Lower lobe of right lung (tissue), 2 donors: ENCODE data around the gene P2RY14. TPM values are rescaled to one million over a fixed set of nuclear protein-coding genes. Genes with fewer than 3 reads are reported as not detected.

ENCODE experiments used
- ATAC-seq, 2 donors: fragments of 200-7000 bp; cut with Tn5 transposase; one replicate each; pipeline ENCODE4 v1.9.1; 2020 to 2022; ENCODE audit warnings: mild to moderate bottlenecking in 2 of 2, moderate library complexity in 2 of 2
- DNase-seq: peaks from one replicate; pipeline ENCODE4 v3.0.0-alpha.2; 2020
- H3K27ac ChIP-seq: fragments of 200-600 bp; one replicate; pipeline ENCODE4 v1.8.0; 2022
- H3K27me3 ChIP-seq: fragments of 200-600 bp; one replicate; pipeline ENCODE4 v1.8.0; 2022; ENCODE audit warnings: low read depth
- H3K36me3 ChIP-seq: fragments of 200-600 bp; one replicate; pipeline ENCODE4 v1.8.0; 2022; ENCODE audit warnings: mild to moderate bottlenecking
- H3K4me1 ChIP-seq: fragments of 200-600 bp; one replicate; pipeline ENCODE4 v1.8.0; 2022
- H3K4me3 ChIP-seq: fragments of 200-600 bp; one replicate; pipeline ENCODE4 v1.8.0; 2022; ENCODE audit warnings: mild to moderate bottlenecking
- H3K9me3 ChIP-seq: fragments of 200-600 bp; one replicate; pipeline ENCODE4 v1.8.0; 2022
- intact Hi-C: fragments of 100-400 bp; cut with DNase I; formaldehyde crosslinking; loops from one replicate; pipeline ENCODE4 v1.11.0; 2022
- total RNA-seq: library from RNA; stranded (reverse); fragmentation: NEBNext Ultra II Directional; extraction: Animal tissue kit (Norgen Biotek cat#: 25700); gene quantifications from one replicate; pipeline ENCODE4 v1.2.1, GENCODE V29; 2021
- TF ChIP-seq, protein P1 (sequence below): fragments of 200-600 bp; IDR thresholded peaks from one replicate; pipeline ENCODE4 v1.8.0; 2022; ENCODE audit warnings: antibody characterized with exemption, mild to moderate bottlenecking
- donor health status: DM: no; HTN: yes; CAD: no; lungs with severe emphysema.

P2RY14 gene
- total RNA-seq, 1 donor from 2014 or later: 5.7 TPM

DNA sequence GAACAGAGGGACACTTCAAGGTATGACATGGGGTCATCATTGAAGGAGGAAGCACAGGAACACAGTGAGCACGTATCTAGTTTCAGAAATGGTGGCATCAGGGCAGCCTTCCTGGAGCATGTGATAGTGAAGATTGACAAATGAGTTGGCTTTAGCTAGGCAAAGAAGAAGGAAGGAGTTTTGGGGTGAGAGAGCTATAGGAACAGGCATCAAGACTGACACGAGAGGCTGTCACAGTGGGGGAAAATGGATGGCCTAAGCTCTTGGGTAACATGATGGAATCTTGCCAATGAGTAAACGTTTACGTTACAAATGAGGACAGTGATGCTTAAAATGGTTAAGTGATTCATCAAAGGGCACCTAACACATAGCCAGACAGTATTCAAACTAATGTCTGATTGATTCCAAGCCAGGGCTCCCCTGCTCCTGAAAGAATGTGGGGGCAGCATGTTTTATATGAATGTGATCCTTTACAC, 52.2 kb downstream of the P2RY14 start:
- H3K4me3 ChIP-seq: no peak overlapping the region
- H3K27me3 ChIP-seq: no peaks in the 10 kb centered on the region
- H3K9me3 ChIP-seq: no peaks in the 10 kb centered on the region
- intact Hi-C loops: loop anchor here (5.0 kb wide), 1 partner anchor 51 kb away; the partner anchor contains the start of gene P2RY14
- H3K36me3 ChIP-seq: no peaks in the 10 kb centered on the region
- H3K4me1 ChIP-seq: peaks cover 16% of the 10 kb centered on the region
- no peak overlapping the region for H3K27ac ChIP-seq
- ATAC-seq (no peak), DNase-seq (no peak)
- TF ChIP-seq, protein P1, sequence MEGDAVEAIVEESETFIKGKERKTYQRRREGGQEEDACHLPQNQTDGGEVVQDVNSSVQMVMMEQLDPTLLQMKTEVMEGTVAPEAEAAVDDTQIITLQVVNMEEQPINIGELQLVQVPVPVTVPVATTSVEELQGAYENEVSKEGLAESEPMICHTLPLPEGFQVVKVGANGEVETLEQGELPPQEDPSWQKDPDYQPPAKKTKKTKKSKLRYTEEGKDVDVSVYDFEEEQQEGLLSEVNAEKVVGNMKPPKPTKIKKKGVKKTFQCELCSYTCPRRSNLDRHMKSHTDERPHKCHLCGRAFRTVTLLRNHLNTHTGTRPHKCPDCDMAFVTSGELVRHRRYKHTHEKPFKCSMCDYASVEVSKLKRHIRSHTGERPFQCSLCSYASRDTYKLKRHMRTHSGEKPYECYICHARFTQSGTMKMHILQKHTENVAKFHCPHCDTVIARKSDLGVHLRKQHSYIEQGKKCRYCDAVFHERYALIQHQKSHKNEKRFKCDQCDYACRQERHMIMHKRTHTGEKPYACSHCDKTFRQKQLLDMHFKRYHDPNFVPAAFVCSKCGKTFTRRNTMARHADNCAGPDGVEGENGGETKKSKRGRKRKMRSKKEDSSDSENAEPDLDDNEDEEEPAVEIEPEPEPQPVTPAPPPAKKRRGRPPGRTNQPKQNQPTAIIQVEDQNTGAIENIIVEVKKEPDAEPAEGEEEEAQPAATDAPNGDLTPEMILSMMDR: no peak

DNA sequence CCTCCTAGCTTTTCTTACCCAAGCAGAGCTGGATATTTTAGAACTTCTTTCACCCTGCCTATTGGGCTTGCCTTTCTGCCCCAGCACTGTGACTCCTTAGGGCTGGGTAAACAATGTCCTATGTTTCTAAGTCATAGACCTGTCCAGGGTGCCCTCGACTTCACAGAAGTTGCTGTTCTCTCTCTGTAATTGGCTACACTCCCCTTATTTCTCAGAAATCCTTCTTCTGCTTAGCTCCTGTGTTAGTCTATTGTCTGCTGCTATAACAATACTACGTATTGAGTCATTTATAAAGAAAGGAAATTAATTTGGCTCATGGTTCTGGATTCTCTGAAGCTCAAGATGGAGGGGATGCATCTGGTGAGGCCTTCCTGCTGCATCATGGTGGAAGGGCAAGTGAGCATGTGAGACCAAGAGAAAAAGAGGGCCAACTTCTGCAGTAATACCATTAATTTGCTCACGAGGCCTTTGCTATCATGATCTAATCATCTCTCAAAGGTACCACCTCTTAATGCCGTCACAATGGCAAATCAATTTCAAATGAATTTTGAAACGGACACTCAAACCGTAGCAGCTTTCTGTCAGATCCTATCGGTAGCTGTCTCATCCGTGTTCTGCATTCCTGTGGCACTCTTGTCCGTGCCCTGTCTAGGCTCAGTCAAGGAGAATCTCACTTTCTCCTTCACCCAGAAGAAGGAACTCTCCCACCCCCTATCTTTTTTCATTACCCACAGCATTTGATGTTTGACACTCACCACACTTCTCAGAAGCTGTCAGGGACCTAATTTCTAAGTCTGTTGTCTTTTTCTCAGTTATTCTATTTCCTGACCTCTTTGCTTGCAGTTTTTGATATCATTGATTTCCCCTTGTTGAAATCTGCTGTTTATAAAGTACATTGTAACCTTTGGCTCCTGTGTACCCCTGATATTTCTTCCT, 53.0 kb downstream of the P2RY14 start:
- no peaks in the 10 kb centered on the region for H3K27me3 ChIP-seq
- no peak overlapping the region for H3K27ac ChIP-seq
- TF ChIP-seq, protein P1: no peak
- ATAC-seq: no peak
- H3K4me1 ChIP-seq: peaks cover 10% of the 10 kb centered on the region
- no peak for DNase-seq
- no peak overlapping the region for H3K4me3 ChIP-seq
- H3K9me3 ChIP-seq: no peaks in the 10 kb centered on the region
- H3K36me3 ChIP-seq: no peaks in the 10 kb centered on the region
- intact Hi-C loops: loop anchor here (5.0 kb wide), 1 partner anchor 52 kb away; the partner anchor contains the start of gene P2RY14

DNA sequence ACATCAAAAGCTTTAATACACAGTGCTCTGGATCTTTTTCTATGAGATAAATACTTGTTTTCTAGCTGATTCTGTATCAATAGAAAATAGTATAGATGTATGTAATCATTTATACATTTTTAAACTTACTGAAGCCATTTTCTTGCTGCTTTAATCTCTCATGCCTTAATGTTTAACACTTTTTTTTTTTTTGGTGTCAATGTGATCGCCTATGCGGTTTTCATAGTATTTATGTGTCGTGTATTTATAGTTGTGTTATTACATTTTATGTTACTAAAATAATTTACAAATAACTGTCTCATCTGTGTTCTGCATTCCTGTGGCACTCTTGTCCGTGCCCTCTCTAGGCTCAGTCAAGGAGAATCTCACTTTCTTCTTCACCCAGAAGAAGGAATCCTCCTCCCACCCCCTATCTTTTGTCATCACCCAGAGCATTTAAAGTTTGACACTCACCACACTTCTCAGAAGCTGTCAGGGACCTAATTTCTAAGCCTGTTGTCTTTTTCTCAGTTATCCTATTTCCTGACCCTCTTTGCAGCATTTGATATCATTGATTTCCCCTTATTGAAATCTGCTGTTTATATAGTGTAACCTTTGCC, 54.0 kb downstream of the P2RY14 start:
- ATAC-seq (no peak), DNase-seq (no peak)
- H3K4me1 ChIP-seq: peaks cover 10% of the 10 kb centered on the region
- no peaks in the 10 kb centered on the region for H3K36me3 ChIP-seq
- intact Hi-C loops: no loop called here
- no peaks in the 10 kb centered on the region for H3K9me3 ChIP-seq
- no peak overlapping the region for H3K4me3 ChIP-seq
- H3K27ac ChIP-seq: no peak overlapping the region
- TF ChIP-seq, protein P1: no peak
- H3K27me3 ChIP-seq: no peaks in the 10 kb centered on the region

DNA sequence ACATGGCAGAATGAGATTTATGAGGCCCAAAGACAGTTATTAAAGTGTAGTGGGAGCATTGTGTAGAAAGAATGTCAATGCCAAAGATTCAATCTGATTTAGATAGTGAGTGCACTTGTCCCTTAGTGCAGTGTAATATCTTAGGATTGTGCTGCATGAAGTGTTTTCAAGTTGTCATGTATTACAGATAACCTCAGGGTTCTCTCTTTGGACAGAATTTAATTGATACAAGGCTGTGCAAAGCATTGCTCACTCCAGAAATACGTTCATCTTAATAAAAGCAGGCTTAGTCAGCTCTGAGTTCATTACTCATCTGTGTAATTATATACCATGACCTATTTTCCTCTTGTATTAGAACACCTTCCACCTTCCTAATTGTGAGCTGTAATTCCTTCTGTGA, 59.3 kb downstream of the P2RY14 start:
- no peaks in the 10 kb centered on the region for H3K27me3 ChIP-seq
- H3K4me1 ChIP-seq: no peaks in the 10 kb centered on the region
- H3K36me3 ChIP-seq: no peaks in the 10 kb centered on the region
- ATAC-seq: no peak
- intact Hi-C loops: no loop called here
- no peak for DNase-seq
- H3K27ac ChIP-seq: no peak overlapping the region
- TF ChIP-seq, protein P1: no peak
- no peak overlapping the region for H3K4me3 ChIP-seq
- no peaks in the 10 kb centered on the region for H3K9me3 ChIP-seq

DNA sequence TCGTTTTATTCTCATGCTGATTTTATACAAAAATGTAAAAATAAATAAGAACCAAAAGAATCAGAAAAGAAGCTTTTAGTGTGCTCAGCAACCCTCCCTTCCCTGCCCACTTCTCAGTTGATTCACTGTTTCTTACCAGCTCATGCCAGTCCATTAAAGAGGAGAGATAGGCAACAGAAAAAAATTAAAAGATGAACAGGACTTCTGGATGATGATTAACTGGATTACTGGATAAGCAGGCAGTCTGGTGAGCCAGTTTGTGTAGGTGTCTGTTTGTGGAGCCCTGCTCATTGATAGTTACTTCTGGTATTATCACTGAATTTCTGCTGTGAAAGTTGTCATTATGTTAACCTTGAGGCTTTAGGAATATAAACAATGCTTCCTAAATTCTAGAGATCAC, 60.2 kb downstream of the P2RY14 start:
- intact Hi-C loops: no loop called here
- DNase-seq: no peak
- Histone ChIP-seq H3K4me1 (no peaks in the 10 kb centered on the region), H3K27ac (no peak overlapping the region), H3K27me3 (no peaks in the 10 kb centered on the region), H3K36me3 (no peaks in the 10 kb centered on the region), H3K4me3 (no peak overlapping the region), H3K9me3 (no peaks in the 10 kb centered on the region)
- no peak for ATAC-seq
- TF ChIP-seq, protein P1: no peak
